H1 (cell line): ENCODE measurements around the gene COL25A1. TPM values are rescaled to one million over a fixed set of nuclear protein-coding genes. Genes with fewer than 3 reads are reported as not detected.

Experiments
- FOSL1 ChIP-seq: IDR thresholded peaks from 2 replicates; pipeline ENCODE4 v1.6.1; 2011; ENCODE audit warnings: mild to moderate bottlenecking, low read depth, low read length, moderate library complexity; ENCODE audit not compliant: insufficient read depth
- POLR2AphosphoS5 ChIP-seq: IDR thresholded peaks from 2 replicates; pipeline ENCODE4 v1.6.1; 2011; ENCODE audit warnings: low read depth, low read length
- TAF7 ChIP-seq: optimal IDR thresholded peaks from 2 replicates; pipeline ENCODE3; 2011; ENCODE audit warnings: low read depth, mild to moderate bottlenecking, inconsistent platforms, low read length, moderate library complexity, borderline replicate concordance
- polyA plus RNA-seq, 7 experiments: library from polyadenylated mRNA; depleted of rRNA in 3 of 7; stranded (reverse) in 5 of 7; unstranded in 2 of 7; fragments of >200 nt in 5 of 7; fragments of 200-250 nt in 2 of 7; gene quantifications; 1 replicate in 5 of 7; 2 replicates in 1 of 7; 4 replicates in 1 of 7; pipeline versions ENCODE4 v1.2.1 to v1.2.3, GENCODE V29; 2011 to 2013; ENCODE audit warnings: missing spikeins in 2 of 7, mixed read lengths in 2 of 7
- total RNA-seq: library from RNA; stranded (reverse); fragmentation: NEBNext Ultra II Directional; extraction: Animal tissue kit (Norgen Biotek cat#: 25700); gene quantifications from 2 replicates; pipeline ENCODE4 v1.2.1, GENCODE V29; 2021
- TF ChIP-seq, protein P1 (sequence below), 3 experiments: IDR thresholded peaks; 1 replicate in 2 of 3; 2 replicates in 1 of 3; pipeline versions ENCODE4 v1.5.1 to v1.6.1; 2011; ENCODE audit warnings: low read length in 3 of 3, mild to moderate bottlenecking in 3 of 3, inconsistent platforms in 2 of 3, low read depth in 1 of 3, moderate library complexity in 1 of 3; ENCODE audit not compliant: insufficient read depth in 1 of 3; ENCODE audit errors: control extremely low read depth in 1 of 3

COL25A1 gene
- total and polyA plus RNA-seq, 2 of the 8 experiments (the other 6 are each of a cell fraction or from before 2014, with no cell fraction given) = 1.1 to 8.3 TPM

- TF ChIP-seq, protein P1, sequence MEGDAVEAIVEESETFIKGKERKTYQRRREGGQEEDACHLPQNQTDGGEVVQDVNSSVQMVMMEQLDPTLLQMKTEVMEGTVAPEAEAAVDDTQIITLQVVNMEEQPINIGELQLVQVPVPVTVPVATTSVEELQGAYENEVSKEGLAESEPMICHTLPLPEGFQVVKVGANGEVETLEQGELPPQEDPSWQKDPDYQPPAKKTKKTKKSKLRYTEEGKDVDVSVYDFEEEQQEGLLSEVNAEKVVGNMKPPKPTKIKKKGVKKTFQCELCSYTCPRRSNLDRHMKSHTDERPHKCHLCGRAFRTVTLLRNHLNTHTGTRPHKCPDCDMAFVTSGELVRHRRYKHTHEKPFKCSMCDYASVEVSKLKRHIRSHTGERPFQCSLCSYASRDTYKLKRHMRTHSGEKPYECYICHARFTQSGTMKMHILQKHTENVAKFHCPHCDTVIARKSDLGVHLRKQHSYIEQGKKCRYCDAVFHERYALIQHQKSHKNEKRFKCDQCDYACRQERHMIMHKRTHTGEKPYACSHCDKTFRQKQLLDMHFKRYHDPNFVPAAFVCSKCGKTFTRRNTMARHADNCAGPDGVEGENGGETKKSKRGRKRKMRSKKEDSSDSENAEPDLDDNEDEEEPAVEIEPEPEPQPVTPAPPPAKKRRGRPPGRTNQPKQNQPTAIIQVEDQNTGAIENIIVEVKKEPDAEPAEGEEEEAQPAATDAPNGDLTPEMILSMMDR (IDR thresholded peaks at IDR 0.05; ENCODE audit: control extremely low read depth in 1 of 3, insufficient read depth in 1 of 3, low read depth in 1 of 3, low read length in 3 of 3) = no peak
- TF ChIP-seq TAF7 (no peak), FOSL1 (no peak), POLR2AphosphoS5 (no peak)
These were observed 111.2 kb downstream of the COL25A1 start (continued) for GRCh38 chr4:109191216-109191615.
